Hypothalamus (tissue), 51 donors: ENCODE results near the gene CYP27A1.

Experiments
- DNase-seq, 51 donors: peaks; one replicate each; lab custom pipeline; 2025; lab: John Stamatoyannopoulos, UW

Gene CYP27A1

DNA sequence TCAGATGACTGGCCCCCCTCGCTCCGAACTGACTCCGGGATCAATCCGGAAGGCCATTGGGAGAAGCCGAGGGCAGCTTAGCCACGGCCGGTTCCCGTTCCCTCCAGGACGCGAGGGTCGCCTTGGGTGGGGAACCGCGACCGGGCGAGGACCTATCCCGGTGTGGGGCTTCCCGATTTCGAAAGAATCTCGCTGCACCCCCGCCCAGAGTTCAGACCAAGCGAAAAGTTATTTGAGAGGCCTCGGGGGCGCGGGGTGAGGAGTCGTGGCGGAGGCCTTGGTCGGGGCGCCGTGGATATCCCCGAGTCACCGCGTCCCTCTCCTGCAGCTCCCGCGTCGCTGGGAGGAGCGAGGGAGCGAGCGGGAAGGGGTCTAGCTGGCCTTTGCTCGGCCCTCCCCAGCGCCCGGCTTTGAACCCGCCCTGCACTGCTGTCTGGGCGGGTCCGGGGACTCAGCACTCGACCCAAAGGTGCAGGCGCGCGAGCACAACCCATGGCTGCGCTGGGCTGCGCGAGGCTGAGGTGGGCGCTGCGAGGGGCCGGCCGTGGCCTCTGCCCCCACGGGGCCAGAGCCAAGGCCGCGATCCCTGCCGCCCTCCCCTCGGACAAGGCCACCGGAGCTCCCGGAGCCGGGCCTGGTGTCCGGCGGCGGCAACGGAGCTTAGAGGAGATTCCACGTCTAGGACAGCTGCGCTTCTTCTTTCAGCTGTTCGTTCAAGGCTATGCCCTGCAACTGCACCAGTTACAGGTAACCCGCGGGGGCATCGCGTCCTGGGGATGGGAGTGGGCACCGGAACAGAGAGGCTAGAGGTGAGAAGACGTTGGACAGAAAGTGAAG lies at the start of gene CYP27A1:
Gene CYP27A1, plus strand, starts transcription at position 457 of the 837 bp plus-strand sequence. Its CDS starts 36 bp downstream, at position 493.
- DNase-seq, result peak in 45 of 51 donors; percentile 18 to 80 (median 54)

DNA sequence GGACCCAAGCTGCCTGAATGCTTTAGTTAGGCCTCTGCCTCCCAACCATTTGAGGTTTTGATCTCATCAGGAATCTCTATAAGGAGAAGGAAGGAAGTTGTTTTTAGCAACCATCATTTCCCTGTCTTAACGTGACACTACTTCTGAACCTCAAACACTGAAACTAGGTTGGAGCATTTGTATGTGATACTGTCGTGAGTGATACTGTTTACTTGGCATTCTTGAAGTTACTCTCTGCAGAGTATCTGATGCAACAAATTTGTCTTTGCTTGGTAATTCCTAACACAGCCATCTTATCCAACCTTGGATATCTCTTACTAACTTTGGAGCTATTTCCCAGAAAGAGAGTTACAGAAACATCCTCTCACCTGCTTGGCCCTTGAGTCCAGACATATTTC lies 49.2 kb upstream of the CYP27A1 start:
- no peak for DNase-seq

DNA sequence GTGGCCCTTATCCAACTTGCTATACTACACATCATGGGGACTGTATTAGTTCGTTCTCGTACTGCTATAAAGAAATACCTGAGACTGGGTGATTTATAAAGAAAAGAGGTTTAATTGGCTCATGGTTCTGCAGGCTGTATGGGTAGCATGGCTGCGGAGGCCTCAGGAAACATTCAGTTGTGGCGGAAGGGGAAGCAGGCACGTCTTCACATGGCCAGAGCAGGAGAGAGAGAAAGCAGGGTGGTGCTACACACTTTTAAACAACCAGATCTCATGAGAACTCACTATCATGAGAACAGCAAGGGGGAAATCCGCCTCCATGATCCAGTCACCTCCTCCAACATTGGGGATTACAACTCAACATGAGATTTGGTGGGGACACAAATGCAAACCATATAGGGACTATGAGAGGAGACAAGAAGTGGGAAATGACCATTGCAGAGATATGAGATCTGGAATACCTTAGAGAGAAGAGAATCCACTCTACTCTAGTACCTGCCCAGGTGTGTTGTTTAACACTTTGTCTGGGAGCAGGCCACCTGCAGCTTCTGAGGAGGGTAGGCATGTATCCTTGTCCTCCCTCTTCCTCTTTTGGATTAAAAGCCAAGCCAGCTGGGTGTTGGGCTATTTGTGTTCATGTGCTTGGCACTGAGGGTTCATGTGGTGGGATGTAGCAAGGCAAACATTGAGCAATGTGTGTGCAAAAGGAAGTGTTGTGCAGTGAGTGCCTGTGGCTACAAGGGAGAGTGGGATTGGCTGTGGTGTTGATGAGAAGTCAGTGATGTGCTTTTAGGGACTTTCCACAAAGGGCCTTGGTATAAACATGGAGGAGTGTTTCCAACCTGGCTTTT lies 48.6 kb upstream of the CYP27A1 start:
- DNase-seq, result peak in 15 of 51 donors; percentile 7 to 56 (median 28)

DNA sequence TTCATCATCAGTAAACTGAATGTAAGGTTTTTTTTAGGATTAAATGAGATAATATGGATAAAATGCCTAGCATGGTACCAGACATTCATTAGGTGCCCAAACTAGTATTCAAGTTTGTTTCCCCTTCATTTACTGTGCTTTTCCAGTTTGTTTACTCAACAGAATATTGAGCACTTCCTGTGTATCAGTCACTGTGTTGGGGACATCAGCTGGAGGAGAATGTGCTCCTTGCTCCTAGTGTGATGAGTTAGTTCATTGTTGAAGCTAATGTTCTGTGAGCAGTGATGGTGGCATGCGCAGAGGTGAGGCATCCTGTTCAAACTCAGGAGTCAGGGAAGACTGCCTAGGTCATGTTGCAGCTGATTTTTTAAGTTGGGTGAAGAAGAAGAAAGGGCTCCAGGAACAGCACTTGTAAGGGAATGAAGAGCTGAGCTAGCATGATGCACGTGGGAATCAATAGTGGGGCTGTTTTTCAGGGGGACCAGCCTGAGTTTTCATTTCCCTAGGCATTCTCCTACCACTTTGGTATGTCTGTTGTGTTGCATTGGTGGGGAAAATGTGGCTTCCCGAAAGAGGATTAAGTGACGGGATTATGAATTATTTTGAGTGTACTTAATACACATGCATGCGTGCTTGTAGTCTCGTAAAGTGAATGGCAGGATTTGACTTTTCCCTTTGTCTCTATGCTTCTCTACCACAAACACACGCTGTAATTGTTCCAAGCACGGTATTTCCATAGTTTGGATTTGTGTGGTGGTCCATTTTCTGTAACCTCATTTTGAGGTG lies 47.6 kb upstream of the CYP27A1 start:
- peak in 1 of 51 donors; percentile 19 for DNase-seq

DNA sequence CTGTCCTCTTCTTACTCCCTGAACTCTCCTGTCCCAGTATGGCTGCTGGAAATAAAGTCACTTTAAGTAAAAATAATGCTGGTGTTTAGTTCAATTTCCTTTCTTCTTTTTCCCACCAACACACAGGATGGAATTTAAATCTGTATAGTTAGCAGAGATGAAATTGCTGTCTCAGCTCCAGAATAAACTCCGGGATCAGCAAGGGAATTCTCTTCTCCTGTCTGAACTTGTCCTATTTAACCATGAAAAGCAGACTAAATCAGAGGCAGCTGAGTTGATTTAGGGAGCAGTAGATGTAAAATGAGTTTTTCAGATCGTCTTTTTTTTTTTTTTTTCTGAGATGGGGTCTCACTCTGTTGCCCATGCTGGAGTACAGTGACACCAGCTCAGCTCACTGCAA lies 45.4 kb upstream of the CYP27A1 start:
- DNase-seq, result no peak

DNA sequence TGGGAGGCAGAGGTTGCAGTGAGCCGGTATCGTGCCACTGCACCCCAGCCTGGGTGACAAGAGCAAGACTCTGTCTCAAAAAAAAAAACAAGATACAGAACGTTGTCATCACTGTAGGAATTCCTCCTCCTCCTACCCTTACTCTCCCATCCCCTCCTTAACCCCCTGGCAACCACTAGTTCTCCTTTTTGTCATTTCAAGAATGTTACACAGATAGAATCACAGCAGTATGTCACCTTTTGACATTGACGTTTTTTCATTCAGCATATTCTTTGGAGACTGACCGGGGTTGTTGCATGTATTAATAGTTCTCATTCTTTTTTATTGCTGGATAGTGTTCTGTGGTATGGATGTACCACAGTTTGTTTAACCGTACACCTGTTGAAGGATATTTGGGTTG lies 38.9 kb upstream of the CYP27A1 start:
- DNase-seq, result no peak

DNA sequence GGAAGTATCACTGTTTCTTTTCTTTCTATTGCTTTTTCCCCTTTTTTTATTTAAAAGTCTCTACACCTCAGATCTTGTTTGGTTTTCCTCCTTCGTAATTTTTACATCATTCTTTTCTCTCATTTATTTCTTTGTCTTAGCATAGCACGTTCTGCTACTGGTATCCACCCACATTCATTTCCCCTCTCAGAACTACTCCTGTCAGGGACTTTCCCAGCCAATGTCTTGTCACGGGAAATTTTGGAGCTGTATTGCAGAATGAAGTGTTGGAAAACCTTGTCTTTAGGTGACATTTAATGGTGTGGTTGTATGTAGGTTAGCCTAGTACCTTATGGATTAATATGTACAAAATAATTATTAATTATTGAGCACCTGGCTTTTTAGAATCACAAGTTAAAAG lies 37.3 kb upstream of the CYP27A1 start:
- DNase-seq, result no peak

DNA sequence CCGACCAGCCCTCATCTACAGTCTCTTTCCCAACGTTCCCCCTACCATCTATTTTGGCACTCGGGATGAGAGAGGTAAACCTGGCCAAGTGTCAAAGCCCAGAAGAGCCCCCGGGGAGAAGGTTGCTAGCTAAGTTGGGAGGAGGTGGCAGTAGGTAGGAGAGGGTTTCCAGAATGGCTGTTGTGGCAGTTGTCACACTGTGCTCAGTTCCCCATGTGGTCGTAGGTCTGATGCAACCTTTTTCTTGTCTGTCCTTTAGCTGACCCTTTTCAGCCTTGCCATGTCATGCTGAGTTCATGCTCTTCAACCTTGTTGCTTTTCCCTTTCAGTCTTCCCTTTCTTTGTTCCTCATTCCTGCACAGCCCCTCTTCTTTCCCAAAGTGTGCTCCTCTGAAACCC lies 36.8 kb upstream of the CYP27A1 start:
- DNase-seq, result peak in 3 of 51 donors; percentile 19 to 73 (median 41)

DNA sequence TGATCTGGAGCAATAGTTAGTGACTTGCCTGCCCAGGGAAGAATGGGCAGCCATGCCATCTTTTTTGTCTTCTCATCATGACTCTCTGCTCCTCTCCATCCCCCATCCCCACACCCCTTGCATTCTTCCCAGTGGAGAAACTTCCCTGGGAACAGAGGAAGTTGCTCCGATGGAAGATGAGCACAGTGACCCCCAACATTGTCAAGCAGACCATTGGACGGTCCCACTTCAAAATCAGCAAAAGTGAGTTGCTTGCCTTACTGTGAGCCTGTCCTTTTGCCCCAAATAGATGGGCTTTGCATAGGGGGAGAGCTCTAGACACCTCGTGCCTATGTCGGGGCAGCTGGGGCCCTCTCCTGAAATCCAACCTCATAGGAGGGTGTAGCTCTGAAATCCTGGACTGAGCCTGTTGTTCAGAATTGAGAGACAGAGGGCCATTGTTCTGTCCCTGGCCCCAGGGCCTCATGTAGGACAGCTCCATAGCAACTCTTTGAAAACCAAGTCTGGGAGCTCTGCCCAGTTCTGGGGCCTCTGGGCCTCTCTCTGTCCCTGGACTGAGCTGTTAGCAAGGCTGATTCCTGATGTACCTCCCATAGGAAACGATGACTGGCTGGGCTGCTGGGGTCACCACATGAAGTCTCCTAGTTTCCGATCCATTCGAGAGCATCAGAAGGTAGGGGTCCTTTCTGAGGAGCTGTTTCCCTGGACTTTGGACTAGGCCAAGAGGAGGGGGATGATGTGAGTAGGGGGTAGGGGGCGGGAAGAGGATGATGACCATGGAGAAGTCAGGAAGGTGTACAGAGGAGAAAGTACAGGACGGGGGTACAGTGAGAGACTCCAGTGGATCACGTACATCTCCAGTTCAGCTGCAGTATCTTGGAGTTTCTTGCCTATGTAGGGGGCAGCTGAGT lies 36.1 kb upstream of the CYP27A1 start:
- DNase-seq, result peak in 48 of 51 donors; percentile 24 to 99 (median 87)

DNA sequence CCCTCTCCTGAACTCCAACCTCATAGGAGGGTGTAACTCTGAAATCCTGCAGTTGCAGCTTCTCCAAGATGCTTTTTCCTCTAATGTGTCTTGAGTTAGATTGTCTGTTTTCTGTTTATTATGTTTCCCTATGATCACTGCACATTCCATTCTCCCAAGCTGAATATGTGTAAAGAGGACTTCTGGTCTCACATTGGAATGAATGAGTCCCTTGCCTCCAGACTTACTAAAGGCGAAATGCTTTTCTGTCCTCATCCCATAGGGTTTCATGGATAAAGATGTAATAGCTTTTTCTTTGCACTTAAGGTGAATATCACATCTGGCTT lies 35.5 kb upstream of the CYP27A1 start:
- DNase-seq, result peak in 1 of 51 donors; percentile 53

DNA sequence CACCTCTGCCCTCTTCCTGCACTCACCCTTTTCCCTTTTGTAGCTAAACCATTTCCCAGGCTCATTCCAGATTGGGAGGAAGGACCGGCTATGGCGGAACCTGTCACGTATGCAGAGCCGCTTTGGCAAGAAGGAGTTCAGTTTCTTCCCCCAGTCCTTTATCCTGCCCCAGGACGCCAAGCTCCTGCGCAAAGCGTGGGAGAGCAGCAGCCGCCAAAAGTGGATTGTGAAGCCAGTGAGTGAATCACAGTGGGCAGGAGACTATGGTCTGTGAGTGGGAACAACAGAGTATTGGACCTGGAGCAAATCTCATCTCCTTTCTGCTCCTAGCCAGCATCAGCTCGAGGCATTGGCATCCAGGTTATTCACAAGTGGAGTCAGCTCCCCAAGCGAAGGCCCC lies 35.0 kb upstream of the CYP27A1 start:
- DNase-seq, result peak in 5 of 51 donors; percentile 8 to 32 (median 15)

DNA sequence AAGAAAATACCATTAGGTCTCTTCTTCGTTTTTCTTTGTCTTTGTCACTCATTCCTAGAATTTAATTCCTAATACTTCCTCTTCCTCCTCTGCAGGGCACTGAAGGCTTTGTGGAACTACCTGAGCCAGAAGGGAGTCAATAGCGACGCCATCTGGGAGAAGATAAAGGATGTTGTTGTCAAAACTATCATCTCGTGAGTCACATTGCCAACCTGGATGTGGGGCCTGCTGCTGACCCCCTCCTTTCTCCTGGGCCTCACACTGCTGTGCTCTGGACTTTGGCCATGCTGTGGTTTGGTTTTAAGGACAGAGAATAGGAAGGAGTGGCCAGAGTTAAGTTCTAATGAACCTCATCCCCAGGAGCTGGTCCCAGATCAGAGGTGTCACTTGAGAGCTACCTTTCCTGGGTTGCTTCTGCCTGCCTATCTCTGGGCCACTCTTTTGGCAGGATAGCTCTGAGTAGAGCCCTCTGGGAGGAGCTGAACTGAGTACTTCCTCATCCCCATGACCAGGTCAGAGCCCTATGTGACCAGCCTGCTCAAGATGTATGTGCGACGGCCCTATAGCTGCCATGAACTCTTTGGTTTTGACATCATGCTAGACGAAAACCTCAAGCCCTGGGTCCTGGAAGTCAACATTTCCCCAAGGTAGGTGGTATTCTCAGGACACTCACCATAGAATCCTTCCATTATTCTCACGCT lies 33.1 kb upstream of the CYP27A1 start:
- no peak for DNase-seq

DNA sequence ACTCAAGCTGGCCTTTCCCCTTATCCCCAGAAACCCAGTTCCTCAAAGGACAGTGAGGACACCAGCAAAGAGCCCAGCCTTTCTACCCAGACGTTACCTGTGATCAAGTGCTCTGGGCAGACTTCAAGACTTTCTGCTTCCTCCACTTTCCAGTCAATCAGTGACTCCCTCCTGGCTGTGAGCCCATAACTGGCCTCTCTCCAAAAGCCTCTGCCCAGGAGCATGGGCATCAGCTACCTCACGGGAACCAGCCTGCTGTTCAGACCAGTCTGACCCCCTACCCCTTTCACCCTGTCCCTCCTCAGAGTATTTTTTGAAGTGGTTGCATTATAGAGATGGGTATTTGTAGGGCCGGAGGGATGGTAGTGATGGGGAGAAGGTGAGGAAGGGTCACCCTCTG lies 27.7 kb upstream of the CYP27A1 start:
- DNase-seq, result peak in 1 of 51 donors; percentile 14

DNA sequence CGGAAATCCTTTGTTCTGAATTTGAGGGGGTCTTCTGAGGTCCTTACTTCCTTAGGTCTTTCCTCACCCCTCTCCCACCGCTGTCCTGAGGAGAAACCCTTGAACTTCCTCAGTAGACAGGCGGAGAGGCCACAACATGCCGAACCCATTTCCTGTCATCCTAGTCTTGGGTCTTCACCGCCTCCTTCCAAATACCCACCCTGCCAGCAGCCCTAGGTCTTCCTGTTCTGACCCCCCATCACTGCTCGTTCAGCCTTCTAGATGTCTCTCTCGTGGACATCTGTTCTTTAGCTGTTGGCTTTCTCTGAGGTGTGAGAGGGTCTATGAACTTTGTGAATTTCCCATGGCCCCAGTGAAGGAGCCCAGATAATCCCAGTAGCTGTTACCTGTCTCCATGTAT lies 27.2 kb upstream of the CYP27A1 start:
- DNase-seq, result no peak

DNA sequence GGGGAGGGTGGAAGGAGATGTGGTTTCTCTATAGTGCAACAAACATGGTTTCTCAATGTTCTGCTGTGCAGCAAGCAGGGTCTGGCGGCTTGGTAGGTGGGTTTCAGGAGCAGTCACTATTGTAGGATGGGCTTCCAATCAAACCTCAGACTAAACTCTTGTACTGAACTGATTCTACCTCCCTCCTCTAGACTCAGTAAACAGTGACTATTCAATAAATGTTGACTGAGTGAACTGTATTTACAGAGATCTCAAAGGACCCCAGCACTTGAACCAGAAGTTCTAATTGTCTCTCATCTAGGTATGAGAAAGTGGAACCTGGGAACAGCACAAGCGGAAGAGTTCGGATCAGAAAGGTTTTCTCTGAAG lies 26.8 kb upstream of the CYP27A1 start:
- DNase-seq, result no peak

DNA sequence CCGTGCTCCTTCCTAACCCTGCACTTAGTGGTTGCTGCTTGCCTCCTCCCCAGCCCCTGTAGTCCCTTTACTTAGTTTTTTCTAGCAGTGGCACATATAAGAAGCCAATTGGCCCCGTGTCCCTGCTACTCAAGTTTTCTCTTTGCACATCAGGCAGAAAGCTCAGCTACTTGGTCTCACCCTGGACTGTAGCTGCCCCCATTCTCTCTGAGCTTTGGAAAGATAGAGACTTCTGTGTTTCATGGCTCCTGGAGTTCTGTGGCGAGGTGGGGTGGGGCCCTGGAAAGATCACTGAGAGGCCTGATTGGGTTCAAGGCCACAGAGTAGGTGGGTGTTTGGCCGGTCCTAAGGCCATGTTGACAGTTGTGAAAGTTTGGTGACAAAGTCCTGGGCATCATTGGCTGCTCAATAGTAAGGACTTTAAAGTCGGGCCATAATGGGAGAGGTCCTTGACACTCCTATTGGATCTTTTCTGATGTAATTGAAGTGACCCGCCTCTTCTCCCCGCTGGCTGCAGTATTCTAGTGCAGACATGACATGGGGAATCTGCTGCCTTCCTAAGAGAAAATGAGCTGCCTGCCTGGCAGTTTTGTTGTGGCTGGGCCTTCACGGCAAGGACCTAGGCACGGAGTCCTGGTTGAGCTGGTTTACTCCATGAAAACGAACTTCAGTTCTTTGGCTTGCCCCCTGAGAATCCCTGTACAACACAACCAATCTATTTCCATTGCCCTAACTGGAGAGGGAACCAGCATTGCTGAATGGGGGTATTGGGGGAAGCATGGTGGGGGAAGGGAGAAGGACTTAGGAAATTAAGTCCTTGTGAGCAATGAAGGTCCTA lies 26.2 kb upstream of the CYP27A1 start:
- DNase-seq, result no peak

DNA sequence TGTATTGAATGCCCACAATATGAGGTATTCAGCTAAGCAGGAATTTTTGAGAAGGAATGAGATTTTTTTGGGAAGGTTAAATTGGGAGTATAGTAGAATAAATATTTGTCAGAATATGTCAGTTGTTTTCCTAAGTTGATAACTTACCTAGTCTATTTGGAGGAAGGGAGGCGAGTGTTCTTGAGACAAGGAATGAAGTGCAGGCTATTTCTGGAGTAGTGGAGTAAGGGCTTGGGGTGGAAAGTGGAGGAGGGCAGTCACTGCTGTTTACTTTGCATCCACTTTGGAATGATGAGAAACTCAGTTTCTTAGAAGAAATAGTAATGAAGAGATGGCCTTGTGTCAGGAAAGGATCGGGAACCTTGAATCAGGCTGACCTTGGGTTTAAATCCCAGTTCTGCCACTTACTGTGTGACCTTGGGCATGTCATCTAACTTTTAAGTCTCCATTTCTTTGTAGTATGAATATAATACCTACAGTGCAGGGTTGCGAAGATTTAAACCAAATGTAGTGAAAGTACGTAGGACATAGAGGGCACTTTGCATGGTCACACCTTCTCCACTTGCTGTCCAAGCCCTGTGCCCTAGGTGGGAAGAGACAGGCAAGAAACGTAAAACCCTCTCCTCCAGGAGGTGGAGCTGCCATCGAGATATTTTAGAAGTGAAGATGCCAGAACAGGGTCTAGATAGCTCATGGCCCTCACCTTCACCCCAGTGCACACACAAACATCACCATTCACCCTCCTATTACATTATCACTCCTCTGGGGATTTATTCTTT lies 25.2 kb upstream of the CYP27A1 start:
- DNase-seq, result no peak

DNA sequence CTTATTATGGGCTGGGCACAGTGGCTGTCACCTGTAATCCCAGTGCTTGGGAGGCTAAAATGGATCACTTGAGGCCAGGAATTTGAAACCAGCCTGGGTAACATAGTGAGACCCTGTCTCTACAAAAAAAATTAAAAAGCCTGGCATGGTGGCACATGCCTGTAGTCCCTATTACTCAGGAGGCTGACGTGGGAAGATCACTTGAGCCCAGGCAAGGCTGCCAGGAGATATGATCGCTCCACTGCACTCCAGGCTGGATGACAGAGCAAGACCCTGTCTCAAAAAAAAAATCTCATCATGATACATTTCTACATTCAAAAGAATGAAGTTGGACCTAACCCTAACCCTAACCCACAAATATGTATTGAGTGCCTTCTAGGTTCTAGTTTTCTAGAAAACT lies 20.2 kb upstream of the CYP27A1 start:
- no peak for DNase-seq
